Activated naive CD4-positive, alpha-beta T cell treated with Interleukin-2 at 50 U/mL for 16 hours (primary cell): Measurements from ENCODE around the gene GPR65.
A peak's percentile ranks its signal among the peaks of the same experiment; 100 is the strongest.

Experiments used
- DNase-seq: peaks from one replicate; pipeline ENCODE4 v3.0.0-alpha.2; 2020

The GPR65 gene

GRCh38 chr14:88005050-88005481 lies at the start of gene GPR65:
GPR65 (plus strand) TSS chr14:88005135; CDS start chr14:88010848, 5,713 bp downstream.
- peak; percentile 22 for DNase-seq

- DNase-seq: no peak
Measured at GRCh38 chr14:87955501-87955900, 49.4 kb upstream of the GPR65 start.

- DNase-seq: no peak
Measured at GRCh38 chr14:87960013-87960787, 44.7 kb upstream of the GPR65 start.

- DNase-seq: no peak
Measured at GRCh38 chr14:87961246-87961645, 43.7 kb upstream of the GPR65 start.

- DNase-seq: no peak
Measured at GRCh38 chr14:87966816-87967215, 38.1 kb upstream of the GPR65 start.

GRCh38 chr14:87967496-87967895 lies 37.4 kb upstream of the GPR65 start:
- no peak for DNase-seq

- no peak for DNase-seq
Measured at GRCh38 chr14:87971010-87971409, 33.9 kb upstream of the GPR65 start.

- no peak for DNase-seq
Measured at GRCh38 chr14:87975636-87976035, 29.3 kb upstream of the GPR65 start.

GRCh38 chr14:87979689-87980088 lies 25.2 kb upstream of the GPR65 start:
- no peak for DNase-seq

GRCh38 chr14:87989221-87989955 lies 15.5 kb upstream of the GPR65 start:
- DNase-seq: no peak

GRCh38 chr14:87989956-87990299 lies 15.0 kb upstream of the GPR65 start:
- no peak for DNase-seq

GRCh38 chr14:87990682-87991081 lies 14.3 kb upstream of the GPR65 start:
- no peak for DNase-seq

- DNase-seq: no peak
Measured at GRCh38 chr14:87992346-87992717, 12.6 kb upstream of the GPR65 start.

- peak; percentile 97 for DNase-seq
Measured at GRCh38 chr14:87992718-87993628, 12.0 kb upstream of the GPR65 start, which contains the start of gene GALC. GALC (minus strand) TSS chr14:87993182; CDS start chr14:87993164, 18 bp downstream.

GRCh38 chr14:87994974-87995373 lies 10.0 kb upstream of the GPR65 start:
- peak; percentile 41 for DNase-seq

GRCh38 chr14:87995500-87996290 lies 9.2 kb upstream of the GPR65 start:
- no peak for DNase-seq

GRCh38 chr14:87996291-87996592 lies 8.7 kb upstream of the GPR65 start:
- DNase-seq: no peak

- no peak for DNase-seq
Measured at GRCh38 chr14:87998482-87998881, 6.5 kb upstream of the GPR65 start.

GRCh38 chr14:87999277-87999676 lies 5.7 kb upstream of the GPR65 start:
- DNase-seq: no peak

- no peak for DNase-seq
Measured at GRCh38 chr14:88002421-88003075, 2.4 kb upstream of the GPR65 start.

GRCh38 chr14:88003425-88003824 lies 1.5 kb upstream of the GPR65 start:
- no peak for DNase-seq

GRCh38 chr14:88004506-88005036 lies 364 bp upstream of the GPR65 start:
- DNase-seq: no peak
